ENCODE data around the gene HMGB4.

- TF ChIP-seq SRF (CRISPR knock-in tag; IDR thresholded peaks at IDR 0.05) (no peak), FOXP1 (CRISPR knock-in tag; IDR thresholded peaks at IDR 0.05) (no peak), POLR2A (conservative IDR thresholded peaks at IDR 0.05) (no peak), TRIM24 (IDR thresholded peaks at IDR 0.05) (no peak)
Observed at GRCh38 chr1:33815061-33815460, 48.8 kb upstream of the HMGB4 start.

Measured in K562 (cell line).